Liver (tissue), 3 donors: ENCODE results near the gene RNU6-7.

Experiments used
- EGR1 ChIP-seq, 2 donors: IDR thresholded peaks; 2 replicates each; pipeline ENCODE4 v1.6.1; 2016 to 2018; ENCODE audit warnings: antibody characterized with exemption in 2 of 2, low read depth in 2 of 2
- GABPA ChIP-seq, 2 donors: IDR thresholded peaks in 1 of 2; conservative IDR thresholded peaks in 1 of 2; 2 replicates each; pipeline ENCODE4 v1.6.1; 2016; ENCODE audit warnings: antibody characterized with exemption in 2 of 2, mild to moderate bottlenecking in 1 of 2, moderate library complexity in 1 of 2
- RAD21 ChIP-seq, 2 donors: IDR thresholded peaks; 2 replicates each; pipeline ENCODE4 v1.6.1; 2016; ENCODE audit warnings: antibody characterized with exemption in 2 of 2, mild to moderate bottlenecking in 2 of 2
- RXRA ChIP-seq, 2 donors: IDR thresholded peaks; 2 replicates each; pipeline ENCODE4 v1.6.1; 2017 to 2018; ENCODE audit warnings: antibody characterized with exemption in 2 of 2, mild to moderate bottlenecking in 1 of 2
- TAF1 ChIP-seq: conservative IDR thresholded peaks from 2 replicates; pipeline ENCODE4 v1.6.1; 2016; ENCODE audit warnings: antibody characterized with exemption, mild to moderate bottlenecking
- TF ChIP-seq, protein P1 (sequence below): fragments of 150-350 bp; IDR thresholded peaks from 2 replicates; pipeline ENCODE4 v1.5.1; 2017; ENCODE audit warnings: improper control_type of control experiment, low read depth, low read length; ENCODE audit not compliant: missing input control
- TF ChIP-seq, protein P2 (sequence below): IDR thresholded peaks from 2 replicates; pipeline ENCODE4 v1.6.1; 2016; ENCODE audit warnings: antibody characterized with exemption
- TF ChIP-seq, protein P3 (sequence below): IDR thresholded peaks from 2 replicates; pipeline ENCODE4 v1.6.1; 2016; ENCODE audit warnings: antibody characterized with exemption, mild to moderate bottlenecking
- donor health status: healthy.
- donor health status: healthy.

DNA sequence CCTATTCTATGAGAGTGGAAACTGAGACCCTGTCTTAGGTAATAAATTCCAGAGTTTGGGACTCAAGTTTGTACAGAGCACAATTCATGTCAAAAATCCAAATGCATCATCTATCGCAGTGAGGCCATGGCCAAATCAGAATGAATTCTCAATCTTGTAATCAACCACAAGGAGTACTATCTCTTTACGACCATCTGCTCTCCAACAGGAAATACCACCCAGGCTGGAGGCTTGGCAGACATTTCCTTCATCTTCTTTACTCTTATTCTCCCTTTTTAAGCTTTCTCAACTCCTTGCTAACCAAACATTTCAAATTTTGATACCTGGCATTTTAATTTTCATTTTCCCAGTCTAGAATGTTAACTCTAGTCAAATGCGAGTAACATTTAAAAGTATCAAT lies 32.7 kb upstream of the RNU6-7 start:
- TF ChIP-seq, protein P1, sequence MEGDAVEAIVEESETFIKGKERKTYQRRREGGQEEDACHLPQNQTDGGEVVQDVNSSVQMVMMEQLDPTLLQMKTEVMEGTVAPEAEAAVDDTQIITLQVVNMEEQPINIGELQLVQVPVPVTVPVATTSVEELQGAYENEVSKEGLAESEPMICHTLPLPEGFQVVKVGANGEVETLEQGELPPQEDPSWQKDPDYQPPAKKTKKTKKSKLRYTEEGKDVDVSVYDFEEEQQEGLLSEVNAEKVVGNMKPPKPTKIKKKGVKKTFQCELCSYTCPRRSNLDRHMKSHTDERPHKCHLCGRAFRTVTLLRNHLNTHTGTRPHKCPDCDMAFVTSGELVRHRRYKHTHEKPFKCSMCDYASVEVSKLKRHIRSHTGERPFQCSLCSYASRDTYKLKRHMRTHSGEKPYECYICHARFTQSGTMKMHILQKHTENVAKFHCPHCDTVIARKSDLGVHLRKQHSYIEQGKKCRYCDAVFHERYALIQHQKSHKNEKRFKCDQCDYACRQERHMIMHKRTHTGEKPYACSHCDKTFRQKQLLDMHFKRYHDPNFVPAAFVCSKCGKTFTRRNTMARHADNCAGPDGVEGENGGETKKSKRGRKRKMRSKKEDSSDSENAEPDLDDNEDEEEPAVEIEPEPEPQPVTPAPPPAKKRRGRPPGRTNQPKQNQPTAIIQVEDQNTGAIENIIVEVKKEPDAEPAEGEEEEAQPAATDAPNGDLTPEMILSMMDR, result no peak
- TF ChIP-seq, protein P2, sequence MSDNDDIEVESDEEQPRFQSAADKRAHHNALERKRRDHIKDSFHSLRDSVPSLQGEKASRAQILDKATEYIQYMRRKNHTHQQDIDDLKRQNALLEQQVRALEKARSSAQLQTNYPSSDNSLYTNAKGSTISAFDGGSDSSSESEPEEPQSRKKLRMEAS, result no peak
- TF ChIP-seq GABPA (IDR thresholded peaks at IDR 0.05 in 1 of 2, conservative IDR thresholded peaks at IDR 0.05 in 1 of 2) (no peak), TAF1 (no peak), EGR1 (IDR thresholded peaks at IDR 0.05; ENCODE audit: low read depth in 2 of 2) (no peak), RAD21 (IDR thresholded peaks at IDR 0.05) (no peak), RXRA (IDR thresholded peaks at IDR 0.05) (no peak)
- TF ChIP-seq, protein P3, sequence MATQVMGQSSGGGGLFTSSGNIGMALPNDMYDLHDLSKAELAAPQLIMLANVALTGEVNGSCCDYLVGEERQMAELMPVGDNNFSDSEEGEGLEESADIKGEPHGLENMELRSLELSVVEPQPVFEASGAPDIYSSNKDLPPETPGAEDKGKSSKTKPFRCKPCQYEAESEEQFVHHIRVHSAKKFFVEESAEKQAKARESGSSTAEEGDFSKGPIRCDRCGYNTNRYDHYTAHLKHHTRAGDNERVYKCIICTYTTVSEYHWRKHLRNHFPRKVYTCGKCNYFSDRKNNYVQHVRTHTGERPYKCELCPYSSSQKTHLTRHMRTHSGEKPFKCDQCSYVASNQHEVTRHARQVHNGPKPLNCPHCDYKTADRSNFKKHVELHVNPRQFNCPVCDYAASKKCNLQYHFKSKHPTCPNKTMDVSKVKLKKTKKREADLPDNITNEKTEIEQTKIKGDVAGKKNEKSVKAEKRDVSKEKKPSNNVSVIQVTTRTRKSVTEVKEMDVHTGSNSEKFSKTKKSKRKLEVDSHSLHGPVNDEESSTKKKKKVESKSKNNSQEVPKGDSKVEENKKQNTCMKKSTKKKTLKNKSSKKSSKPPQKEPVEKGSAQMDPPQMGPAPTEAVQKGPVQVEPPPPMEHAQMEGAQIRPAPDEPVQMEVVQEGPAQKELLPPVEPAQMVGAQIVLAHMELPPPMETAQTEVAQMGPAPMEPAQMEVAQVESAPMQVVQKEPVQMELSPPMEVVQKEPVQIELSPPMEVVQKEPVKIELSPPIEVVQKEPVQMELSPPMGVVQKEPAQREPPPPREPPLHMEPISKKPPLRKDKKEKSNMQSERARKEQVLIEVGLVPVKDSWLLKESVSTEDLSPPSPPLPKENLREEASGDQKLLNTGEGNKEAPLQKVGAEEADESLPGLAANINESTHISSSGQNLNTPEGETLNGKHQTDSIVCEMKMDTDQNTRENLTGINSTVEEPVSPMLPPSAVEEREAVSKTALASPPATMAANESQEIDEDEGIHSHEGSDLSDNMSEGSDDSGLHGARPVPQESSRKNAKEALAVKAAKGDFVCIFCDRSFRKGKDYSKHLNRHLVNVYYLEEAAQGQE, result no peak
